HepG2 (cell line): Measurements from ENCODE around the gene TANGO2. TPM values are rescaled to one million over a fixed set of nuclear protein-coding genes. Genes with fewer than 3 reads are reported as not detected.
A peak's percentile ranks its signal among the peaks of the same experiment; 100 is the strongest.

ENCODE experiments used
- ARID4A ChIP-seq: sonication (generic); formaldehyde crosslinking; IDR thresholded peaks from 2 replicates; pipeline ENCODE4 v1.5.0; 2020; ENCODE audit warnings: mild to moderate bottlenecking, missing genetic modification reagents, borderline replicate concordance
- HDAC2 ChIP-seq: sonication (generic); formaldehyde crosslinking; IDR thresholded peaks from 2 replicates; pipeline ENCODE4 v1.4.0; 2020; ENCODE audit warnings: missing genetic modification reagents
- RBFOX2 ChIP-seq: fragments of 200-400 bp; formaldehyde crosslinking; IDR thresholded peaks from 2 replicates; pipeline ENCODE4 v1.6.1; 2017; ENCODE audit warnings: low read depth, mild to moderate bottlenecking, low read length
- TEAD2 ChIP-seq: sonication (generic); formaldehyde crosslinking; IDR thresholded peaks from 2 replicates; pipeline ENCODE4 v1.9.0; 2021; ENCODE audit warnings: missing genetic modification reagents
- TRIM22 ChIP-seq: fragments of 450-650 bp; IDR thresholded peaks from 2 replicates; pipeline ENCODE4 v1.6.1; 2017
- ZEB1 ChIP-seq: IDR thresholded peaks from 2 replicates; pipeline ENCODE4 v1.6.1; 2012; ENCODE audit warnings: mild to moderate bottlenecking, low read depth, inconsistent platforms; ENCODE audit not compliant: insufficient replicate concordance
- ZFP82 ChIP-seq: sonication (generic); formaldehyde crosslinking; IDR thresholded peaks from 2 replicates; pipeline ENCODE4 v1.5.1; 2020; ENCODE audit warnings: mild to moderate bottlenecking, missing genetic modification reagents, borderline replicate concordance
- ZNF670 ChIP-seq: sonication (generic); formaldehyde crosslinking; IDR thresholded peaks from 2 replicates; pipeline ENCODE4 v1.8.0; 2022; ENCODE audit warnings: mild to moderate bottlenecking, missing genetic modification reagents, borderline replicate concordance
- polyA plus RNA-seq, 8 experiments: library from polyadenylated mRNA; depleted of rRNA in 3 of 8; stranded (reverse) in 7 of 8; unstranded in 1 of 8; fragments of >200 nt; fragmentation: Illumina TruSeq in 4 of 8; extraction: Trizol in 4 of 8; gene quantifications; 2 replicates each; pipeline versions ENCODE4 v1.2.1 to v1.2.3, GENCODE V29; 2011 to 2016; ENCODE audit warnings: low read depth in 4 of 8, missing spikeins in 1 of 8, mixed read lengths in 1 of 8; ENCODE audit not compliant: insufficient read depth in 1 of 8
- total RNA-seq, 5 experiments: library from RNA; depleted of rRNA; stranded (reverse); fragments of >200 nt; fragmentation: Illumina TruSeq; extraction: Trizol; gene quantifications; 2 replicates each; pipeline ENCODE4 v1.2.3, GENCODE V29; 2016; ENCODE audit warnings: low read depth in 1 of 5
- TF ChIP-seq, protein P1 (sequence below): sonication (generic); formaldehyde crosslinking; IDR thresholded peaks from 2 replicates; pipeline ENCODE4 v1.5.1; 2020; ENCODE audit warnings: mild to moderate bottlenecking, missing genetic modification reagents, moderate library complexity
- TF ChIP-seq, protein P2 (sequence below): sonication (generic); formaldehyde crosslinking; IDR thresholded peaks from 2 replicates; pipeline ENCODE4 v1.4.0; 2020; ENCODE audit warnings: missing genetic modification reagents

The TANGO2 gene
- total and polyA plus RNA-seq, 2 of the 13 experiments (the other 11 are each of a cell fraction or from before 2014, with no cell fraction given) = 12.9 to 14.8 TPM

DNA sequence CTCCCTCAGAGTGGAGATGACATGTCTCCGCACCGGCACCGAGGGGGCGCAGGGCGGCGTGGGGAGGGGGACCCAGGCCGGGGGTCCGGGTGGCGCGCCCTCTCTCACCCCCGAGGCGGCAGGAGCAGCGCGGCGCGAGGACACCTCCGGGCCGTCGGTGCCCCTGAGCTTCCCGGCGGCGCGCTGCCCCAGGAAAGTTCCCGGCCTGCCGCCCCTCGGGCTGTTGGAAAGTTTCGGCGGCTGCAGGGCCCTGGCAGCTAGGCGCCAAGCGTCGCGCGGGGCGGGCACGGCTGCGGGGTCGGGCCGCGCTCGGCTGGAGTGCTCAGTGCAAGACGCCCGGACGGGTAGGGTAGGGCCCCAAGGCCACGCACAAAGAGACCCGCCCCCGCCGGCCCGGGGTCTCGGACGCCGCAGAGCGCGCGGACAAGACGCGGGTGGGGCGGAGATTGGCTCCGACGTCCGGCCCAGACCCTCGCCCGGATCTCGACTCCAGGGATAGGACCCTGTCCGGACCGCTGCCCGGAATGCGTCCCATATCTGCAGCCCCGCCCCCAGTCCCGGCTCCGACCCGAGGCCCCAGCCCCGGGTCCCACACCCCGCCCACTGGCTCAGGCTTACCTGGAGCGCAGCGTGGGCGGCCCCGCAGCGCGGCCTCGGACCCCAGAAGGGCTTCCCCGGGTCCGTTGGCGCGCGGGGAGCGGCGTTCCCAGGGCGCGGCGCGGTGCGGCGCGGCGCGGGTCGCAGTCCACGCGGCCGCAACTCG is 4.8 kb upstream of the TANGO2 start (continued):
- TF ChIP-seq RBFOX2 (no peak; the same call in none of the 2 replicates), TRIM22 (no peak), ZEB1 (no peak), TEAD2 (no peak), ZNF670 (CRISPR knock-in tag) (no peak), ZFP82 (CRISPR knock-in tag) (no peak), HDAC2 (CRISPR knock-in tag) (no peak), ARID4A (CRISPR knock-in tag) (peak; percentile 50; the same call in 1 of the 2 replicates)
- TF ChIP-seq, protein P1, sequence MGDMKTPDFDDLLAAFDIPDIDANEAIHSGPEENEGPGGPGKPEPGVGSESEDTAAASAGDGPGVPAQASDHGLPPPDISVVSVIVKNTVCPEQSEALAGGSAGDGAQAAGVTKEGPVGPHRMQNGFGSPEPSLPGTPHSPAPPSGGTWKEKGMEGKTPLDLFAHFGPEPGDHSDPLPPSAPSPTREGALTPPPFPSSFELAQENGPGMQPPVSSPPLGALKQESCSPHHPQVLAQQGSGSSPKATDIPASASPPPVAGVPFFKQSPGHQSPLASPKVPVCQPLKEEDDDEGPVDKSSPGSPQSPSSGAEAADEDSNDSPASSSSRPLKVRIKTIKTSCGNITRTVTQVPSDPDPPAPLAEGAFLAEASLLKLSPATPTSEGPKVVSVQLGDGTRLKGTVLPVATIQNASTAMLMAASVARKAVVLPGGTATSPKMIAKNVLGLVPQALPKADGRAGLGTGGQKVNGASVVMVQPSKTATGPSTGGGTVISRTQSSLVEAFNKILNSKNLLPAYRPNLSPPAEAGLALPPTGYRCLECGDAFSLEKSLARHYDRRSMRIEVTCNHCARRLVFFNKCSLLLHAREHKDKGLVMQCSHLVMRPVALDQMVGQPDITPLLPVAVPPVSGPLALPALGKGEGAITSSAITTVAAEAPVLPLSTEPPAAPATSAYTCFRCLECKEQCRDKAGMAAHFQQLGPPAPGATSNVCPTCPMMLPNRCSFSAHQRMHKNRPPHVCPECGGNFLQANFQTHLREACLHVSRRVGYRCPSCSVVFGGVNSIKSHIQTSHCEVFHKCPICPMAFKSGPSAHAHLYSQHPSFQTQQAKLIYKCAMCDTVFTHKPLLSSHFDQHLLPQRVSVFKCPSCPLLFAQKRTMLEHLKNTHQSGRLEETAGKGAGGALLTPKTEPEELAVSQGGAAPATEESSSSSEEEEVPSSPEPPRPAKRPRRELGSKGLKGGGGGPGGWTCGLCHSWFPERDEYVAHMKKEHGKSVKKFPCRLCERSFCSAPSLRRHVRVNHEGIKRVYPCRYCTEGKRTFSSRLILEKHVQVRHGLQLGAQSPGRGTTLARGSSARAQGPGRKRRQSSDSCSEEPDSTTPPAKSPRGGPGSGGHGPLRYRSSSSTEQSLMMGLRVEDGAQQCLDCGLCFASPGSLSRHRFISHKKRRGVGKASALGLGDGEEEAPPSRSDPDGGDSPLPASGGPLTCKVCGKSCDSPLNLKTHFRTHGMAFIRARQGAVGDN (CRISPR knock-in tag) = peak; percentile 47
- TF ChIP-seq, protein P2, sequence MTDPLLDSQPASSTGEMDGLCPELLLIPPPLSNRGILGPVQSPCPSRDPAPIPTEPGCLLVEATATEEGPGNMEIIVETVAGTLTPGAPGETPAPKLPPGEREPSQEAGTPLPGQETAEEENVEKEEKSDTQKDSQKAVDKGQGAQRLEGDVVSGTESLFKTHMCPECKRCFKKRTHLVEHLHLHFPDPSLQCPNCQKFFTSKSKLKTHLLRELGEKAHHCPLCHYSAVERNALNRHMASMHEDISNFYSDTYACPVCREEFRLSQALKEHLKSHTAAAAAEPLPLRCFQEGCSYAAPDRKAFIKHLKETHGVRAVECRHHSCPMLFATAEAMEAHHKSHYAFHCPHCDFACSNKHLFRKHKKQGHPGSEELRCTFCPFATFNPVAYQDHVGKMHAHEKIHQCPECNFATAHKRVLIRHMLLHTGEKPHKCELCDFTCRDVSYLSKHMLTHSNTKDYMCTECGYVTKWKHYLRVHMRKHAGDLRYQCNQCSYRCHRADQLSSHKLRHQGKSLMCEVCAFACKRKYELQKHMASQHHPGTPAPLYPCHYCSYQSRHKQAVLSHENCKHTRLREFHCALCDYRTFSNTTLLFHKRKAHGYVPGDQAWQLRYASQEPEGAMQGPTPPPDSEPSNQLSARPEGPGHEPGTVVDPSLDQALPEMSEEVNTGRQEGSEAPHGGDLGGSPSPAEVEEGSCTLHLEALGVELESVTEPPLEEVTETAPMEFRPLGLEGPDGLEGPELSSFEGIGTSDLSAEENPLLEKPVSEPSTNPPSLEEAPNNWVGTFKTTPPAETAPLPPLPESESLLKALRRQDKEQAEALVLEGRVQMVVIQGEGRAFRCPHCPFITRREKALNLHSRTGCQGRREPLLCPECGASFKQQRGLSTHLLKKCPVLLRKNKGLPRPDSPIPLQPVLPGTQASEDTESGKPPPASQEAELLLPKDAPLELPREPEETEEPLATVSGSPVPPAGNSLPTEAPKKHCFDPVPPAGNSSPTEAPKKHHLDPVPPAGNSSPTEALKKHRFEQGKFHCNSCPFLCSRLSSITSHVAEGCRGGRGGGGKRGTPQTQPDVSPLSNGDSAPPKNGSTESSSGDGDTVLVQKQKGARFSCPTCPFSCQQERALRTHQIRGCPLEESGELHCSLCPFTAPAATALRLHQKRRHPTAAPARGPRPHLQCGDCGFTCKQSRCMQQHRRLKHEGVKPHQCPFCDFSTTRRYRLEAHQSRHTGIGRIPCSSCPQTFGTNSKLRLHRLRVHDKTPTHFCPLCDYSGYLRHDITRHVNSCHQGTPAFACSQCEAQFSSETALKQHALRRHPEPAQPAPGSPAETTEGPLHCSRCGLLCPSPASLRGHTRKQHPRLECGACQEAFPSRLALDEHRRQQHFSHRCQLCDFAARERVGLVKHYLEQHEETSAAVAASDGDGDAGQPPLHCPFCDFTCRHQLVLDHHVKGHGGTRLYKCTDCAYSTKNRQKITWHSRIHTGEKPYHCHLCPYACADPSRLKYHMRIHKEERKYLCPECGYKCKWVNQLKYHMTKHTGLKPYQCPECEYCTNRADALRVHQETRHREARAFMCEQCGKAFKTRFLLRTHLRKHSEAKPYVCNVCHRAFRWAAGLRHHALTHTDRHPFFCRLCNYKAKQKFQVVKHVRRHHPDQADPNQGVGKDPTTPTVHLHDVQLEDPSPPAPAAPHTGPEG (CRISPR knock-in tag) = peak; percentile 25; the same call in 1 of the 2 replicates
